ENCODE results near the gene CYP2D6. TPM values are rescaled to one million over a fixed set of nuclear protein-coding genes. Genes with fewer than 3 reads are reported as not detected.

CYP2D6 gene
- total and polyA plus RNA-seq, 10 of the 15 experiments (the other 5 are each of a cell fraction or from before 2014, with no cell fraction given) = 0.08 to 1.4 (median 0.39) TPM

DNA sequence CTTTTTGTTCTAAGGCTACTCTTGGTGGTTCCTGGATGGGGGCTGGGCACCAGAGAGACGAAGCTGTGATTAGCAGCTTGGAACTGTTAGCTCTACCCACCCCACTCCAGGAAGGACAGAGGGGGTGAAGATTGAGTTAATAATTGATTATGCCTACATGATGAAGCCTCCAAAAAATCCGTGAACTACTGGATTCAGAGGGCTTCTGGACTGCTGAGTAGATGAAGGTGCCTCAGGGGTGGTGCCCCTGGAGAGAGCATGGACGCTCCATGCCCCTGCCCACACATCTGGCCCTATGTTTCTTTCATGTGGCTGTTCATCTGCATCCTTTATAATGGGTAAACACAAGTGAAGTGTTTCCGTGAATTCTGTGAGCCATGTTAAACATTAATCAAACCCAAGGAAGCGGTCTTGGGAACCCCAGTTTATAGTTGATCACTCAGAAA, 47.3 kb upstream of the CYP2D6 start:
- no peaks in the 10 kb centered on the region for H4K20me1 ChIP-seq (ENCODE audit: control insufficient read depth, insufficient read depth)
- DNase-seq (ENCODE audit: low read depth, low spot score) (no peak), FAIRE-seq (no peak), ATAC-seq (peak; percentile 45)
- ChIA-PET CTCF (interaction anchor here (1.0 to 1.9 kb wide), 8 partner anchors 9 to 266 kb away, joined by 3 to 11 read pairs (median 4); no protein-coding TSS in a partner anchor), POLR2A (interaction anchor here (0.6 to 3.3 kb wide), 9 partner anchors 11 to 266 kb away, joined by 3 to 18 read pairs (median 4); no protein-coding TSS in a partner anchor), RAD21 (ENCODE audit: unreplicated experiment) (interaction anchor here (0.8 to 6.3 kb wide), 10 partner anchors 8 to 280 kb away, joined by 3 to 53 read pairs (median 4); partner anchors contain the start of gene NDUFA6), SMC1A (ENCODE audit: uncharacterized antibody, unreplicated experiment) (interaction anchor here (1.0 to 13.3 kb wide), 10 partner anchors 11 to 281 kb away, joined by 4 to 153 read pairs (median 6); no protein-coding TSS in a partner anchor)
- H3K27ac ChIP-seq (ENCODE audit: control insufficient read depth, insufficient read depth) = peak overlapping the region; percentile 57
- in situ Hi-C loops (cut with MboI) (no loop called here), intact Hi-C loops (cut with micrococcal nuclease; ENCODE audit: unreplicated experiment) (no loop called here)
- peaks cover 14% of the 10 kb centered on the region for H3K4me1 ChIP-seq (ENCODE audit: control insufficient read depth, insufficient read depth, low read length)
- H3K9ac ChIP-seq (ENCODE audit: control insufficient read depth, insufficient read depth, low read length) = no peak overlapping the region
- peaks cover 27% of the 10 kb centered on the region for H3K79me2 ChIP-seq (ENCODE audit: control insufficient read depth, insufficient read depth, low read length)
- H3K9me3 ChIP-seq (replicated peaks; ENCODE audit: control insufficient read depth, insufficient read depth, low read length) = no peaks in the 10 kb centered on the region
- peaks cover 4 to 5% of the 10 kb centered on the region in 2 experiments; a peak in 3 of 4 replicates for H3K36me3 ChIP-seq (ENCODE audit: control insufficient read depth in 2 of 2, insufficient read depth in 2 of 2, low read length in 1 of 2)
- H3K4me3 ChIP-seq = no peak overlapping the region
- 90% methylated on average over 5 of the region's 5 CpGs for WGBS (ENCODE audit: insufficient coverage, insufficient replicate concordance, low lambda C conversion rate, missing lambda C conversion rate)
- TF ChIP-seq EZH2 (IDR thresholded peaks at IDR 0.05; ENCODE audit: borderline replicate concordance, control insufficient read depth, low read depth, low read length) (no peak), IKZF2 (IDR thresholded peaks at IDR 0.05) (peak in 1 of 2 experiments; percentile 6; a peak in 1 of 4 replicates), DPF2 (IDR thresholded peaks at IDR 0.05) (0 out of 2 replicates have a peak, but pooled peaks have one; percentile 40)
- no peaks in the 10 kb centered on the region for H3K27me3 ChIP-seq (replicated peaks in 1 of 2; ENCODE audit: control insufficient read depth in 2 of 2, insufficient read depth in 2 of 2, low read length in 1 of 2)
- TSS peak; percentile 67 for BruUV-seq (replicated peaks)
- peak overlapping the region; percentile 18; the same call in 1 of the 2 replicates for H3K4me2 ChIP-seq (ENCODE audit: control insufficient read depth, insufficient read depth)
- H2AFZ ChIP-seq (ENCODE audit: control insufficient read depth, low read depth, low read length) = no peak overlapping the region

- no TSS peak for BruUV-seq (replicated peaks)
- CTCF ChIA-PET = interaction anchor here (1.2 to 5.1 kb wide), 3 partner anchors 15 to 267 kb away, joined by 3 to 26 read pairs (median 4); no protein-coding TSS in a partner anchor
- FAIRE-seq (no peak), DNase-seq (ENCODE audit: low read depth, low spot score) (no peak), ATAC-seq (no peak)
- RAD21 ChIA-PET (ENCODE audit: unreplicated experiment) = interaction anchor here (0.9 to 6.3 kb wide), 9 partner anchors 10 to 261 kb away, joined by 3 to 53 read pairs (median 5); partner anchors contain the start of gene NDUFA6
- Histone ChIP-seq H3K9ac (ENCODE audit: control insufficient read depth, insufficient read depth, low read length) (no peak overlapping the region), H2AFZ (ENCODE audit: control insufficient read depth, low read depth, low read length) (no peak overlapping the region), H3K27ac (ENCODE audit: control insufficient read depth, insufficient read depth) (no peak overlapping the region), H4K20me1 (ENCODE audit: control insufficient read depth, insufficient read depth) (no peaks in the 10 kb centered on the region; the same call in 1 of the 2 replicates), H3K9me3 (replicated peaks; ENCODE audit: control insufficient read depth, insufficient read depth, low read length) (no peaks in the 10 kb centered on the region), H3K79me2 (ENCODE audit: control insufficient read depth, insufficient read depth, low read length) (peaks cover 23% of the 10 kb centered on the region), H3K4me1 (ENCODE audit: control insufficient read depth, insufficient read depth, low read length) (peaks cover 23% of the 10 kb centered on the region), H3K4me2 (ENCODE audit: control insufficient read depth, insufficient read depth) (no peak overlapping the region), H3K36me3 (ENCODE audit: control insufficient read depth in 2 of 2, insufficient read depth in 2 of 2, low read length in 1 of 2) (peaks cover 4 to 12% of the 10 kb centered on the region in 2 experiments), H3K4me3 (no peak overlapping the region), H3K27me3 (replicated peaks in 1 of 2; ENCODE audit: control insufficient read depth in 2 of 2, insufficient read depth in 2 of 2, low read length in 1 of 2) (no peaks in the 10 kb centered on the region)
- no peak for TF ChIP-seq CTCF (IDR thresholded peaks at IDR 0.05 in 2 of 3, conservative IDR thresholded peaks at IDR 0.05 in 1 of 3; ENCODE audit: control insufficient read depth in 2 of 3, extremely low read depth in 1 of 3, insufficient read depth in 1 of 3, low read depth in 3 of 3, low read length in 3 of 3)
- TF ChIP-seq CHD4 (IDR thresholded peaks at IDR 0.05) = no peak
- TF ChIP-seq ZNF217 (IDR thresholded peaks at IDR 0.05) = no peak
- no peak for TF ChIP-seq GATAD2B (conservative IDR thresholded peaks at IDR 0.05; ENCODE audit: low read depth)
- no peak for TF ChIP-seq RAD21 (IDR thresholded peaks at IDR 0.05; ENCODE audit: insufficient read depth, low read depth, low read length)
- no peak for TF ChIP-seq CREM (IDR thresholded peaks at IDR 0.05; ENCODE audit: low read depth)
- SMC1A ChIA-PET (ENCODE audit: uncharacterized antibody, unreplicated experiment) = interaction anchor here (0.7 to 13.3 kb wide), 6 partner anchors 13 to 282 kb away, joined by 3 to 153 read pairs (median 7); no protein-coding TSS in a partner anchor
- in situ Hi-C loops (cut with MboI) (no loop called here), intact Hi-C loops (cut with micrococcal nuclease; ENCODE audit: unreplicated experiment) (no loop called here)
- POLR2A ChIA-PET = interaction anchor here (0.6 to 1.4 kb wide), 4 partner anchors 10 to 1108 kb away, joined by 3 to 4 read pairs (median 3); no protein-coding TSS in a partner anchor
- WGBS (ENCODE audit: insufficient coverage, insufficient replicate concordance, low lambda C conversion rate, missing lambda C conversion rate) = over 99% methylated on average over 10 of the region's 10 CpGs
Measured at GRCh38 chr22:42176255-42176915, 45.8 kb upstream of the CYP2D6 start.

Measured in GM12878 (cell line).